ENCODE data around the gene DLL3. TPM values are rescaled to one million over a fixed set of nuclear protein-coding genes. Genes with fewer than 3 reads are reported as not detected.

DLL3 gene
- total RNA-seq, 4 donors from 2014 or later = not detected

DNA sequence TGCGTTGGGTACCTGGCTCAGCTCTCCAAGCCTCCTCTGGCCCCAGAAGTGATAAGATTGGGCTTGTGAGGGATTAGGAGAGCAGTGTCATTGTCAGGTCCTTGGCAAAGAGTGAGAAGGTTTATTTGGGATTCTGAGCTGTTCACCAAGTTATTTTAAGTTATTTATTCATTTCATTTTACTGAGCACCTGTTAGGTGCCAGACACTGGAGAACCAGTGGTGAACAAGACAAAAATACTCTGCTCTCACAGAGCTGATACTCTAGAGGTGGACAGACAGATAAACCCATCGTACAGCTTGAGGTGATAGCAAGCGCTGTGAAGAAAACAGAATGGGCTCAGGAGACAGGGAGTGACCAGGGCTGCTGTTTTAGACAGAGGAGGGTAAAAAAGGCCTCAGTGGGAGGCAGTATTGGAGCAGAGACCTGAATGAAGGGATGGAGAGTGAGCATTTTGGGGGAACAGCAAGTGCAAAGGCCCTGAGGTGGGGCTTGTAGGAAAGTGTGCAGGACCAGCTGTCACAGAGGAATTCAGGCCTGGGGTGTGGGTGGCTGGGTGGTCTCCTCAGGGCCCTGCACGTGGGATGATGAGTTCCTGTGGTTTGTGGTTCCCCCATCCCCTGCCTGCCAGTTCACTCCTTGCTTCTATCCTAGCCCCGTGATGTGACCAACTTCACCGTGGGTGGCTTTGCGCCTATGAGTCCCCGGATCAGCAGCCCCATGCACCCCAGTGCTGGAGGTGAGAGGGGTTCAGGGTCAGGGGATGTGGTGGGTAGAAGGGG is 26.8 kb upstream of the DLL3 start:
- Histone ChIP-seq H3K27me3 (no peaks in the 10 kb centered on the region), H3K27ac (no peak overlapping the region), H3K9me3 (no peaks in the 10 kb centered on the region), H3K4me3 (no peak overlapping the region), H3K4me1 (no peaks in the 10 kb centered on the region), H3K36me3 (peaks cover 0 to 100% of the 10 kb centered on the region in 2 donors)
- WGBS, 2 donors (ENCODE audit: low coverage in 1 of 2) = 81 to 85% methylated on average over 2 to 3 of the region's 8 CpGs
- TF ChIP-seq, protein P1, sequence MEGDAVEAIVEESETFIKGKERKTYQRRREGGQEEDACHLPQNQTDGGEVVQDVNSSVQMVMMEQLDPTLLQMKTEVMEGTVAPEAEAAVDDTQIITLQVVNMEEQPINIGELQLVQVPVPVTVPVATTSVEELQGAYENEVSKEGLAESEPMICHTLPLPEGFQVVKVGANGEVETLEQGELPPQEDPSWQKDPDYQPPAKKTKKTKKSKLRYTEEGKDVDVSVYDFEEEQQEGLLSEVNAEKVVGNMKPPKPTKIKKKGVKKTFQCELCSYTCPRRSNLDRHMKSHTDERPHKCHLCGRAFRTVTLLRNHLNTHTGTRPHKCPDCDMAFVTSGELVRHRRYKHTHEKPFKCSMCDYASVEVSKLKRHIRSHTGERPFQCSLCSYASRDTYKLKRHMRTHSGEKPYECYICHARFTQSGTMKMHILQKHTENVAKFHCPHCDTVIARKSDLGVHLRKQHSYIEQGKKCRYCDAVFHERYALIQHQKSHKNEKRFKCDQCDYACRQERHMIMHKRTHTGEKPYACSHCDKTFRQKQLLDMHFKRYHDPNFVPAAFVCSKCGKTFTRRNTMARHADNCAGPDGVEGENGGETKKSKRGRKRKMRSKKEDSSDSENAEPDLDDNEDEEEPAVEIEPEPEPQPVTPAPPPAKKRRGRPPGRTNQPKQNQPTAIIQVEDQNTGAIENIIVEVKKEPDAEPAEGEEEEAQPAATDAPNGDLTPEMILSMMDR (IDR thresholded peaks at IDR 0.05) = no peak
- TF ChIP-seq POLR2A (IDR thresholded peaks at IDR 0.05) (no peak), POLR2AphosphoS5 (IDR thresholded peaks at IDR 0.05) (no peak), EP300 (IDR thresholded peaks at IDR 0.05) (no peak)
- no peak for ATAC-seq

DNA sequence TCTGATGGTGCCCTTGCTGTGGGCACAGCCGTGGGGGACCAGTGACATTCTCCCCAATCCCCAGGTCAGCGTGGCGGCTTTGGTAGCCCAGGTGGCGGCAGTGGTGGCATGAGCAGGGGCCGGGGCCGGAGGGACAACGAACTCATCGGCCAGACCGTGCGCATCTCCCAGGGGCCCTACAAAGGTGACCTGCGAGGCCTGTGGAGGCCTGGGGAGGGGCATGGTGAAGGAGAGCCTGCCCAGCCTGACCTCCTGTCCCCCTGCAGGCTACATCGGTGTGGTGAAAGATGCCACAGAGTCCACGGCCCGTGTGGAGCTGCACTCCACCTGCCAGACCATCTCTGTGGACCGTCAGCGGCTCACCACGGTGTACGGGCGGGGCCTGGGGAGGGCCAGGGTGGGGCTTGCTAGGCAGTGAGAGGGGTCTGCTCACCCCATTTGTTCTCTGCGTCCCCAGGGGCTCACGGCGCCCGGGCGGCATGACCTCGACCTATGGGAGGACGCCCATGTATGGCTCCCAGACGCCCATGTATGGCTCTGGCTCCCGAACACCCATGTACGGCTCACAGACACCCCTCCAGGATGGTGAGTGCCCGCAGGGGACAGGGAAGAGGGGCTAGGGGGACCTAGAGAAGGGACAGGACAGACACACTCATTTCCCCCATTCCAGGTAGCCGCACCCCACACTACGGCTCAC is 25.9 kb upstream of the DLL3 start:
- Histone ChIP-seq H3K27me3 (no peaks in the 10 kb centered on the region), H3K36me3 (peaks cover 0 to 92% of the 10 kb centered on the region in 2 donors), H3K4me3 (no peak overlapping the region), H3K27ac (no peak overlapping the region), H3K9me3 (no peaks in the 10 kb centered on the region), H3K4me1 (no peaks in the 10 kb centered on the region)
- WGBS, 2 donors (ENCODE audit: low coverage in 1 of 2) = 83% methylated on average over 1 of the region's 32 CpGs; no CpG with 5 or more reads in 1 of the 2 donors
- no peak for ATAC-seq
- TF ChIP-seq POLR2AphosphoS5 (IDR thresholded peaks at IDR 0.05) (no peak), EP300 (IDR thresholded peaks at IDR 0.05) (no peak), POLR2A (IDR thresholded peaks at IDR 0.05) (no peak)
- TF ChIP-seq, protein P1 (IDR thresholded peaks at IDR 0.05) = no peak

DNA sequence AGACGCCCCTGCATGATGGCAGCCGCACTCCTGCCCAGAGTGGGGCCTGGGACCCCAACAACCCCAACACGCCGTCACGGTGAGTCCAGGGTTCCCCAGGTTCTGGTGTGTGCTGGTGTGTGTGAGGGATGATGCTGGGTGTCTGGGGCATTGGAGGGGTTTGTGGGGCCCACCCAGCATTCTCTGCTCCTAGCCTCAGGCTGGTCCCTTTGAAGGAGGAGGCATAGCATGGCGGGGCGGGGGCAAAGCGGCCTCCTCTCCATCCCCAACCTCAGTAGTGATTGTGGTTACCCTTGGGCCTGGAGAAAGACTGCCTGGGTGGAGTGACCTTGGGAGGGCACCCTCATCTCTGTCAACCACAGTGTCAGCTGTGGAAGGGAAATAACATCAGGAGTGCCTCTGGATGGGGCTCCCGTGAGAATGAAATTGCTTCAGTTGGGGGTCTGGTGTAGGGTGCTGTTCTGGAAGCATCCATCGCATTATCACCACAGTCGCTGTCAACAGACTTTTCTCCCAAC is 25.2 kb upstream of the DLL3 start:
- H3K27me3 ChIP-seq = no peaks in the 10 kb centered on the region
- 71 to 100% methylated on average over 1 to 3 of the region's 11 CpGs for WGBS, 2 donors (ENCODE audit: low coverage in 1 of 2)
- H3K36me3 ChIP-seq = peaks cover 0 to 85% of the 10 kb centered on the region in 2 donors
- no peak for TF ChIP-seq POLR2AphosphoS5 (IDR thresholded peaks at IDR 0.05)
- no peak for TF ChIP-seq EP300 (IDR thresholded peaks at IDR 0.05)
- no peak for TF ChIP-seq POLR2A (IDR thresholded peaks at IDR 0.05)
- TF ChIP-seq, protein P1 (IDR thresholded peaks at IDR 0.05) = no peak
- no peak overlapping the region for H3K27ac ChIP-seq
- no peak for ATAC-seq
- H3K4me1 ChIP-seq = no peaks in the 10 kb centered on the region
- no peaks in the 10 kb centered on the region for H3K9me3 ChIP-seq
- no peak overlapping the region for H3K4me3 ChIP-seq

DNA sequence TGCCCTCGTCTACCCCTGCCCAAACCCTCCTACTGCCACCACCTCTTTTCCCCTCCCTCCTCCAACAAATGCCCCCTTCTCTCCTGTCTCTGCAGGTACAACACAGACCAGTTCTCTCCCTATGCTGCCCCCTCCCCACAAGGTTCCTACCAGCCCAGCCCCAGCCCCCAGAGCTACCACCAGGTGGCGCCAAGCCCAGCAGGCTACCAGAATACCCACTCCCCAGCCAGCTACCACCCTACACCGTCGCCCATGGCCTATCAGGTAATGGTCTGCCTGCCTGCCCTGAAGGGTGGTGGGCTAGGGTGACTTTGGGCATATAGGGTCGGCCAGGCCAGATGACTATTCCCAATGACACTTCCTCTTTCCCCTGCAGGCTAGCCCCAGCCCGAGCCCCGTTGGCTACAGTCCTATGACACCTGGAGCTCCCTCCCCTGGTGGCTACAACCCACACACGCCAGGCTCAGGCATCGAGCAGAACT is 24.6 kb upstream of the DLL3 start:
- peak overlapping the region in 1 of 4 donors; percentile 8 for H3K27ac ChIP-seq
- H3K36me3 ChIP-seq = peaks cover 0 to 79% of the 10 kb centered on the region in 2 donors
- no peaks in the 10 kb centered on the region for H3K4me1 ChIP-seq
- 20 to 22% methylated on average over 1 to 4 of the region's 9 CpGs for WGBS, 2 donors (ENCODE audit: low coverage in 1 of 2)
- TF ChIP-seq, protein P1 (IDR thresholded peaks at IDR 0.05) = peak in 3 of 4 experiments; percentile 54 to 84 (median 63)
- TF ChIP-seq POLR2A (IDR thresholded peaks at IDR 0.05) = no peak
- no peaks in the 10 kb centered on the region for H3K9me3 ChIP-seq
- ATAC-seq = peak; percentile 67
- no peaks in the 10 kb centered on the region for H3K27me3 ChIP-seq
- H3K4me3 ChIP-seq = no peak overlapping the region
